GM18526 (cell line): ENCODE measurements around the gene ZIK1.

Experiments
- POLR2A ChIP-seq: IDR thresholded peaks from 3 replicates; pipeline ENCODE4 v1.6.1; 2011; ENCODE audit not compliant: insufficient read length; ENCODE audit errors: extremely low read depth

Gene ZIK1

GRCh38 chr19:57642396-57643046, 58.6 kb downstream of the ZIK1 start:
- TF ChIP-seq POLR2A: no peak
